ENCODE results near the gene SP8. TPM values are rescaled to one million over a fixed set of nuclear protein-coding genes. Genes with fewer than 3 reads are reported as not detected.

SP8 gene
- total RNA-seq, 2 donors from 2014 or later = 0.15 TPM; not detected in 1

DNA sequence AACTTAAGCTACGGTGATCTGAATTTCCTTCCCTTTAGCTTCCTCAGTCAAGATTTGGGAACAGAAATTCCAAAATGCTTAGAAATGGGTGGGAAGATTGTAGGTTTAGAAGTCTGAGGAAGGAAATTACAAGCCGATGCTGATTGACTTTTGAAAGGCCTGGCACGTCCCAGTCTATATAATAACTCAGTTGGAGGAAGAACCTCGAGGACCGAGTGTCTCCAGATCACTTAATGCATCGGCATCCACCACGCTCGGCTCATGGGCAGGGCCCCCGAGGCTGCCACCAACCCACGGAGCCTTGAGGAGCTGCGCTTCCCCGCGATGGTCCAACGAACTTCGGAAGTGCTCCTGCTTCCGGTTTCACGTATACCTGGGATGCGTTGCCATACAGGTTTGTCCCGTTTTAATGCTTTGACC lies 10.4 kb upstream of the SP8 start:
- Histone ChIP-seq H3K27ac (no peak overlapping the region), H3K4me3 (peak overlapping the region; percentile 43), H3K36me3 (no peaks in the 10 kb centered on the region), H3K9me3 (no peaks in the 10 kb centered on the region), H3K9ac (ENCODE audit: low read depth in 2 of 2, low read length in 2 of 2) (peak overlapping the region in 1 of 2 donors; percentile 21), H3K4me1 (peaks cover 9% of the 10 kb centered on the region), H3K27me3 (peaks cover 76% of the 10 kb centered on the region)
- intact Hi-C loops (cut with DNase I) = loop anchor here (10.0 kb wide), 1 partner anchor 1148 kb away; the partner anchor contains the start of gene CDCA7L
- TF ChIP-seq, protein P1, sequence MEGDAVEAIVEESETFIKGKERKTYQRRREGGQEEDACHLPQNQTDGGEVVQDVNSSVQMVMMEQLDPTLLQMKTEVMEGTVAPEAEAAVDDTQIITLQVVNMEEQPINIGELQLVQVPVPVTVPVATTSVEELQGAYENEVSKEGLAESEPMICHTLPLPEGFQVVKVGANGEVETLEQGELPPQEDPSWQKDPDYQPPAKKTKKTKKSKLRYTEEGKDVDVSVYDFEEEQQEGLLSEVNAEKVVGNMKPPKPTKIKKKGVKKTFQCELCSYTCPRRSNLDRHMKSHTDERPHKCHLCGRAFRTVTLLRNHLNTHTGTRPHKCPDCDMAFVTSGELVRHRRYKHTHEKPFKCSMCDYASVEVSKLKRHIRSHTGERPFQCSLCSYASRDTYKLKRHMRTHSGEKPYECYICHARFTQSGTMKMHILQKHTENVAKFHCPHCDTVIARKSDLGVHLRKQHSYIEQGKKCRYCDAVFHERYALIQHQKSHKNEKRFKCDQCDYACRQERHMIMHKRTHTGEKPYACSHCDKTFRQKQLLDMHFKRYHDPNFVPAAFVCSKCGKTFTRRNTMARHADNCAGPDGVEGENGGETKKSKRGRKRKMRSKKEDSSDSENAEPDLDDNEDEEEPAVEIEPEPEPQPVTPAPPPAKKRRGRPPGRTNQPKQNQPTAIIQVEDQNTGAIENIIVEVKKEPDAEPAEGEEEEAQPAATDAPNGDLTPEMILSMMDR (IDR thresholded peaks at IDR 0.05) = no peak
- no peak for DNase-seq

DNA sequence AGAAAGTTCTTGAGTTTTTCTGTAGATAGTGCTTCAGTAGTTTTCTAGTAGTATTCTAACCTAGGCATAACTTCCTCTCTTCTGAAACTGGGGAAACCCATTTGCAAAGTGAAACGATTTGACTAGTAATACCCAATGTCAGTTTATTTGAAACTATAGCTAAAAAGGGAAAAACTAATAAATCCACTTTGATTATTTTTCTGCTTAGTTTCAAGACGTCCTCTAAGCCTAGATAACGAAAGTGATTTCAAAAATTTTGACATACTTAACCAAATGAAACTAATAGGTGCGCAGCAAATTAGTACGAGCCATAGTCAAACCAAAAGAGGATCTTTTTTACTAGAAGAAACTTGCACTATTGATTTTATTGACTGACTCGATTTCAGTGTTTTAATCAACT lies 9.8 kb upstream of the SP8 start:
- TF ChIP-seq, protein P1 (IDR thresholded peaks at IDR 0.05) = no peak
- DNase-seq = no peak
- H3K27me3 ChIP-seq = peaks cover 81% of the 10 kb centered on the region
- no peak overlapping the region for H3K27ac ChIP-seq
- no peak overlapping the region for H3K9ac ChIP-seq (ENCODE audit: low read depth in 2 of 2, low read length in 2 of 2)
- peaks cover 9% of the 10 kb centered on the region for H3K4me1 ChIP-seq
- H3K9me3 ChIP-seq = no peaks in the 10 kb centered on the region
- no peak overlapping the region for H3K4me3 ChIP-seq
- intact Hi-C loops (cut with DNase I) = loop anchor here (10.0 kb wide), 1 partner anchor 1148 kb away; the partner anchor contains the start of gene CDCA7L
- H3K36me3 ChIP-seq = no peaks in the 10 kb centered on the region

DNA sequence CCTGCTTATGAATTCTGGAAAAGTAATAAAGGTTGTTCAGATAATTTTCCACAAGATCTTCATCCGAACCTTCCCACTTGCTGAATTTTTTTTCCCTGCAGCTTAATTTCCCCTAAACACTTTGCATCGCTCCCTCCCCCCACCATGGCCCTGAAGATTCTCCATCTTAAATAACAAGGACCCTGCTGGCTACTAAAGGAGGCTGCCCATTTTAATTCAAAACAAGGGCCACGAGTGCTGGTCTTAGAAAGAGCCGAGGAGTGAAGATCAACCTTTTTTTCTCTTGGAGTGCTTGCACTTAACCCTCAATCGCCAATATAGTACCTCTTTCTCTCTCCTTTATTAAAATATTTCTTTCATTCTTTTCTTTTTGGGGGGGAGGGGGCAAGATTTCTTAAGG lies 9.2 kb upstream of the SP8 start:
- DNase-seq = no peak
- Histone ChIP-seq H3K4me3 (no peak overlapping the region), H3K4me1 (peaks cover 13% of the 10 kb centered on the region), H3K36me3 (no peaks in the 10 kb centered on the region), H3K27me3 (peaks cover 88% of the 10 kb centered on the region), H3K27ac (no peak overlapping the region), H3K9me3 (no peaks in the 10 kb centered on the region), H3K9ac (ENCODE audit: low read depth in 2 of 2, low read length in 2 of 2) (no peak overlapping the region)
- TF ChIP-seq, protein P1 (IDR thresholded peaks at IDR 0.05) = no peak
- intact Hi-C loops (cut with DNase I) = loop anchor here (10.0 kb wide), 1 partner anchor 1149 kb away; the partner anchor contains the start of gene CDCA7L

DNA sequence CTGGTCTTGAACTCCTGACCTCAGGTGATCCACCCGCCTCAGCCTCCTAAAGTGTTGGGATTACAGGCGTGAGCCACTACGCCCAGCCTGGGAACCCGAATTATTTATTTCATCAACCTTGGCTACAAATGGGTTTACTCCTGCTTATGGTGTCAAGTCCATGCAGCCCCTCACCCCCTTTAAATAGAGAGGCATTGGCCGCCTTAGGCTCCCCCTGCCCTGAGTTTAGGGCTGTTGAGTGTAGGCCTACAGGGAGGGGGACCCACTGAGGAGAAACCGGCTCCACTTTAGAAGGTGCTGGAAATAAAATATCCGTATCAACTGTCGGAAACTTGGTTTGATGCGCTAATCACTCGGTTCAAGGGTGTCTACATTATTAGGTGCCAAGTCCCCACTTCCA lies 8.7 kb upstream of the SP8 start:
- Histone ChIP-seq H3K9ac (ENCODE audit: low read depth in 2 of 2, low read length in 2 of 2) (no peak overlapping the region), H3K27ac (no peak overlapping the region), H3K36me3 (no peaks in the 10 kb centered on the region), H3K9me3 (no peaks in the 10 kb centered on the region), H3K27me3 (peaks cover 89% of the 10 kb centered on the region), H3K4me1 (peaks cover 13% of the 10 kb centered on the region), H3K4me3 (no peak overlapping the region)
- DNase-seq = no peak
- TF ChIP-seq, protein P1 (IDR thresholded peaks at IDR 0.05) = no peak
- intact Hi-C loops (cut with DNase I) = loop anchor here (10.0 kb wide), 1 partner anchor 1149 kb away; the partner anchor contains the start of gene CDCA7L

DNA sequence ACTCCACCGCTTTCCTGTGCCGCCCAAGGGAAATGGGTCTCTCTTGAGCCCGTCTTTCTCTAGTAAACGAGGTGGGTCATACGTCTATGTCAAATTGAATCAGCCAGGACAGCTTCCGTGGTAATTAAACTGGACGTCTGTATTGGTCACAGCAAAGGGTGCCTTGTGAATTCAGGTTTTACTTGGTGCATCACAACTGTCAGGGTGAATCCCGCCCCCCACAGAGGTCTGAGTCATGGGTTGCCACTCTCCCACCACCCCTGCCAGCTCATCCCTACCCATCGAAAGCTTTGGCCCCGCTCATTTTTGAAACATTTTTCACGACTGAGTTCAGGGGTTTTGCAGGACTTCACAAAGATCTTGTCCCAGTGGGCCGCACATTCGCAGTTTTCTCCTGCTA lies 8.0 kb upstream of the SP8 start:
- TF ChIP-seq, protein P1 (IDR thresholded peaks at IDR 0.05) = no peak
- Histone ChIP-seq H3K9ac (ENCODE audit: low read depth in 2 of 2, low read length in 2 of 2) (no peak overlapping the region), H3K9me3 (no peaks in the 10 kb centered on the region), H3K27me3 (peaks cover 89% of the 10 kb centered on the region), H3K4me1 (peaks cover 13% of the 10 kb centered on the region), H3K4me3 (no peak overlapping the region), H3K36me3 (no peaks in the 10 kb centered on the region), H3K27ac (no peak overlapping the region)
- intact Hi-C loops (cut with DNase I) = loop anchor here (10.0 kb wide), 1 partner anchor 1150 kb away; the partner anchor contains the start of gene CDCA7L
- no peak for DNase-seq
